DND-41 (cell line): Measurements from ENCODE around the gene RRP9.

Experiments used
- ATAC-seq: fragments of 200-7000 bp; cut with Tn5 transposase; 3 replicates; pipeline ENCODE4 v1.9.1; 2021; ENCODE audit warnings: low read depth; ENCODE audit not compliant: insufficient read depth
- DNase-seq: peaks from one replicate; pipeline ENCODE4 v3.0.0-alpha.2; 2020
- H2AFZ ChIP-seq: 2 replicates; pipeline ENCODE4 v1.6.0; 2012; ENCODE audit warnings: low read depth, low read length
- H3K27ac ChIP-seq: 2 replicates; pipeline ENCODE4 v1.5.1; 2012; ENCODE audit warnings: low read length, inconsistent platforms
- H3K27me3 ChIP-seq: fragments of 200-600 bp; sonication (generic); 2 replicates; pipeline ENCODE4 v1.6.0; 2012; ENCODE audit warnings: low read length, mild to moderate bottlenecking, inconsistent platforms; ENCODE audit not compliant: insufficient read depth, poor library complexity
- H3K36me3 ChIP-seq: 2 replicates; pipeline ENCODE4 v1.5.1; 2012; ENCODE audit warnings: low read length, inconsistent platforms; ENCODE audit not compliant: insufficient read depth
- H3K4me1 ChIP-seq: 2 replicates; pipeline ENCODE4 v1.5.1; 2012; ENCODE audit warnings: mild to moderate bottlenecking, low read length; ENCODE audit not compliant: insufficient read depth
- H3K4me2 ChIP-seq: 2 replicates; pipeline ENCODE4 v1.6.0; 2012; ENCODE audit warnings: mild to moderate bottlenecking, moderate library complexity, low read length, inconsistent platforms; ENCODE audit not compliant: insufficient read depth
- H3K4me3 ChIP-seq, 2 experiments: fragments of 200-600 bp in 1 of 2; shearing (Covaris generic) in 1 of 2; 2 replicates each; pipeline ENCODE4 v1.5.1; 2012 to 2016; ENCODE audit warnings: inconsistent platforms in 2 of 2, low read length in 2 of 2, mild to moderate bottlenecking in 2 of 2, low read depth in 1 of 2, moderate library complexity in 1 of 2
- H3K79me2 ChIP-seq: 2 replicates; pipeline ENCODE4 v1.6.0; 2012; ENCODE audit warnings: low read length, inconsistent platforms; ENCODE audit not compliant: insufficient read depth
- H3K9ac ChIP-seq: 2 replicates; pipeline ENCODE4 v1.6.0; 2012; ENCODE audit warnings: low read depth, mild to moderate bottlenecking, inconsistent platforms, low read length, moderate library complexity
- H3K9me3 ChIP-seq: 2 replicates; pipeline ENCODE4 v1.5.1; 2012; ENCODE audit warnings: low read length, moderate library complexity, mild to moderate bottlenecking, inconsistent platforms; ENCODE audit not compliant: insufficient read depth, severe bottlenecking
- H4K20me1 ChIP-seq: 2 replicates; pipeline ENCODE4 v1.6.0; 2012; ENCODE audit warnings: low read length; ENCODE audit not compliant: insufficient read depth
- EZH2 ChIP-seq: IDR thresholded peaks from 3 replicates; pipeline ENCODE4 v1.6.1; 2012; ENCODE audit warnings: borderline replicate concordance, low read depth, mild to moderate bottlenecking, moderate library complexity, low read length, inconsistent platforms; ENCODE audit not compliant: severe bottlenecking
- TF ChIP-seq, protein P1 (sequence below): IDR thresholded peaks from 2 replicates; pipeline ENCODE4 v1.5.1; 2012; ENCODE audit warnings: borderline replicate concordance, low read length, moderate library complexity, mild to moderate bottlenecking; ENCODE audit not compliant: poor library complexity, severe bottlenecking; ENCODE audit errors: extremely low read depth

RRP9 gene

DNA sequence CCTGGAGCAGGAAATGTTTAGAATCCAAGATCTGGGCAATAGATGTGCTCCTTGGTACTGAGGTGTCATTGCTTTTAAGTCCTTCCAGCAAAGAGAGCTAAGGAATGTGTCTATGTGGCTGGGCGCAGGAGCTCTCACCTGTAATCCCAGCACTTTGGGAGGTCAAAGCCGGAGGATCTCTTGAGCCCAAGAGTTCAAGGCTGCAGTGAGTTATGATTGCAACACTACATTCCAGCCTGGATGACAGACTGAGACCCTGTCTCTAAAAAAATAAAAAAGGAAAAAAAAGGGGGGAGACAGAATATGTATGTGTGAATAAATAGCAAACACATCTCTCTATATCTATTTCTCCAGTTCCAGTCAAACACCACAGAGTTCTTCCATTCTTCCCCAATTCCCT, 9.2 kb upstream of the RRP9 start:
- Histone ChIP-seq H3K27me3 (no peaks in the 10 kb centered on the region), H4K20me1 (no peaks in the 10 kb centered on the region; the same call in 1 of the 2 replicates), H3K79me2 (no peaks in the 10 kb centered on the region), H3K4me3 (no peak overlapping the region), H3K9me3 (no peaks in the 10 kb centered on the region), H2AFZ (no peak overlapping the region), H3K9ac (no peak overlapping the region), H3K4me1 (no peaks in the 10 kb centered on the region), H3K36me3 (no peaks in the 10 kb centered on the region; the same call in 1 of the 2 replicates), H3K4me2 (no peak overlapping the region), H3K27ac (no peak overlapping the region)
- DNase-seq (no peak), ATAC-seq (no peak)
- TF ChIP-seq EZH2 = no peak
- TF ChIP-seq, protein P1, sequence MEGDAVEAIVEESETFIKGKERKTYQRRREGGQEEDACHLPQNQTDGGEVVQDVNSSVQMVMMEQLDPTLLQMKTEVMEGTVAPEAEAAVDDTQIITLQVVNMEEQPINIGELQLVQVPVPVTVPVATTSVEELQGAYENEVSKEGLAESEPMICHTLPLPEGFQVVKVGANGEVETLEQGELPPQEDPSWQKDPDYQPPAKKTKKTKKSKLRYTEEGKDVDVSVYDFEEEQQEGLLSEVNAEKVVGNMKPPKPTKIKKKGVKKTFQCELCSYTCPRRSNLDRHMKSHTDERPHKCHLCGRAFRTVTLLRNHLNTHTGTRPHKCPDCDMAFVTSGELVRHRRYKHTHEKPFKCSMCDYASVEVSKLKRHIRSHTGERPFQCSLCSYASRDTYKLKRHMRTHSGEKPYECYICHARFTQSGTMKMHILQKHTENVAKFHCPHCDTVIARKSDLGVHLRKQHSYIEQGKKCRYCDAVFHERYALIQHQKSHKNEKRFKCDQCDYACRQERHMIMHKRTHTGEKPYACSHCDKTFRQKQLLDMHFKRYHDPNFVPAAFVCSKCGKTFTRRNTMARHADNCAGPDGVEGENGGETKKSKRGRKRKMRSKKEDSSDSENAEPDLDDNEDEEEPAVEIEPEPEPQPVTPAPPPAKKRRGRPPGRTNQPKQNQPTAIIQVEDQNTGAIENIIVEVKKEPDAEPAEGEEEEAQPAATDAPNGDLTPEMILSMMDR = no peak

- TF ChIP-seq EZH2 = no peak
- TF ChIP-seq, protein P1 = no peak
- Histone ChIP-seq H3K79me2 (no peaks in the 10 kb centered on the region), H2AFZ (no peak overlapping the region), H3K4me1 (no peaks in the 10 kb centered on the region), H3K4me3 (no peak overlapping the region), H3K27me3 (no peaks in the 10 kb centered on the region), H3K36me3 (no peaks in the 10 kb centered on the region; the same call in 1 of the 2 replicates), H3K27ac (no peak overlapping the region), H3K9me3 (no peaks in the 10 kb centered on the region), H3K4me2 (no peak overlapping the region), H4K20me1 (no peaks in the 10 kb centered on the region; the same call in 1 of the 2 replicates), H3K9ac (no peak overlapping the region)
- DNase-seq = no peak
- no peak for ATAC-seq
Measured at GRCh38 chr3:51949121-51949520, 7.4 kb upstream of the RRP9 start.

DNA sequence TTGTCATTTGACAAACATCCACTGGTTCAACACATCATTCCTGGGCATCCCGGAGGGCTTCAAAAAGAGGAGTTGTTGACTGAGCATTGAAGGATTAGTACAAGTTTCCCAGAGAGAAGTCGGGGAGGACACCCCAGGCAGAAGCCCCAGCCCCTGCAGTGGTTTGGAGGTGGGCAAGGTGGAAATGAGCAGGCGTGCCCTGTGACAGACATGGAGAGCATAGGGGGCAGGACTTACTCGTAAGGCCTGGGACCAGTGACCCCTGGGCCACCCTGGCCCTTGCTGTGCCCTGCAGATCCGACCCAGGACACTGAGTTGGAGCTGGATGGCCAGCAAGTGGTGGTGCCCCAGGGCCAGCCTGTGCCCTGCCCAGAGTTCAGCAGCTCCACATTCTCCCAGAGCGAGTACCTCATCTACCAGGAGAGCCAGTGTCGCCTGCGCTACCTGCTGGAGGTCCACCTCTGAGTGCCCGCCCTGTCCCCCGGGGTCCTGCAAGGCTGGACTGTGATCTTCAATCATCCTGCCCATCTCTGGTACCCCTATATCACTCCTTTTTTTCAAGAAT, 6.4 kb upstream of the RRP9 start:
- H2AFZ ChIP-seq = no peak overlapping the region
- H3K4me3 ChIP-seq = no peak overlapping the region
- H3K79me2 ChIP-seq = no peaks in the 10 kb centered on the region
- H3K9me3 ChIP-seq = no peaks in the 10 kb centered on the region
- peaks cover 6% of the 10 kb centered on the region for H3K4me1 ChIP-seq
- no peak for TF ChIP-seq EZH2
- TF ChIP-seq, protein P1 = no peak
- DNase-seq (no peak), ATAC-seq (no peak)
- H3K4me2 ChIP-seq = no peak overlapping the region
- no peak overlapping the region for H3K9ac ChIP-seq
- no peaks in the 10 kb centered on the region; the same call in 1 of the 2 replicates for H4K20me1 ChIP-seq
- H3K36me3 ChIP-seq = no peaks in the 10 kb centered on the region; the same call in 1 of the 2 replicates
- H3K27me3 ChIP-seq = no peaks in the 10 kb centered on the region
- H3K27ac ChIP-seq = no peak overlapping the region
